ENCODE data around the gene THSD4. TPM values are rescaled to one million over a fixed set of nuclear protein-coding genes. Genes with fewer than 3 reads are reported as not detected.

Gene THSD4
- polyA plus RNA-seq, 1 experiment: 18.8 TPM

- Histone ChIP-seq H3K36me3 (ENCODE audit: control insufficient read depth, insufficient read depth, low read length) (no peaks in the 10 kb centered on the region), H3K4me3 (ENCODE audit: low read depth, low read length) (no peak overlapping the region), H3K27me3 (ENCODE audit: control insufficient read depth, insufficient read depth, low read length) (no peaks in the 10 kb centered on the region)
- DNase-seq (ENCODE audit: low read depth): no peak
- peak; percentile 43 for TF ChIP-seq CTCF (IDR thresholded peaks at IDR 0.05; ENCODE audit: insufficient read depth, low read depth, low read length)
- ChIA-PET POLR2A (no interaction called here), CTCF (interaction anchor here (0.8 to 2.3 kb wide), 6 partner anchors 10 to 147 kb away, joined by 3 to 13 read pairs (median 4); no protein-coding TSS in a partner anchor)
Observed at GRCh38 chr15:71485094-71485693, 369.9 kb downstream of the THSD4 start.

DNA sequence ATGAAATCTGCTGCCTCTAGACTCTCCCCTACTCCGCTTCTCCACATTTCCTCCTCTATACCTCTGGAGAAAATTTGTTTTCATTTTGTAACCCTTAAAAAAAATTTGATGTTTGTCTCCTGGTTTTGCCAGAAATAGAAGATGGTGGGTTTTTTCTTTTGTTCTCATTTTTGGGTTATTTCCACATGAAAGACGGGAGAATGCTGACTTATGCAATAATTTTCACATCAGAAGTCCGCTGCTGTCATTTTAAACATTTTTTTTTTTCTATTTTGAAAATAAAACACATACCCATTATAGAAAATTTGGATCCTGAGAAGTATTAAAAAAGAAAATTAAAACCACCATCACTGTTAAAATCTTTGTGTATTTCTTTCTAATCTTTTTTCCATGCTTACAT, 374.3 kb downstream of the THSD4 start:
- ChIA-PET CTCF (interaction anchor here (1.7 kb wide), 1 partner anchor 26 kb away, joined by 4 read pairs; no protein-coding TSS in a partner anchor), POLR2A (no interaction called here)
- no peak for DNase-seq (ENCODE audit: low read depth)
- no peak for TF ChIP-seq CTCF (IDR thresholded peaks at IDR 0.05; ENCODE audit: insufficient read depth, low read depth, low read length)
- H3K36me3 ChIP-seq (ENCODE audit: control insufficient read depth, insufficient read depth, low read length): no peaks in the 10 kb centered on the region
- no peaks in the 10 kb centered on the region for H3K27me3 ChIP-seq (ENCODE audit: control insufficient read depth, insufficient read depth, low read length)
- H3K4me3 ChIP-seq (ENCODE audit: low read depth, low read length): no peak overlapping the region

GRCh38 chr15:71493526-71493925, 378.3 kb downstream of the THSD4 start:
- ChIA-PET POLR2A (no interaction called here), CTCF (interaction anchor here (1.0 to 1.6 kb wide), 2 partner anchors 10 kb away, joined by 3 read pairs; no protein-coding TSS in a partner anchor)
- Histone ChIP-seq H3K36me3 (ENCODE audit: control insufficient read depth, insufficient read depth, low read length) (no peaks in the 10 kb centered on the region), H3K27me3 (ENCODE audit: control insufficient read depth, insufficient read depth, low read length) (no peaks in the 10 kb centered on the region), H3K4me3 (ENCODE audit: low read depth, low read length) (no peak overlapping the region)
- no peak for DNase-seq (ENCODE audit: low read depth)
- TF ChIP-seq CTCF (IDR thresholded peaks at IDR 0.05; ENCODE audit: insufficient read depth, low read depth, low read length): no peak

DNA sequence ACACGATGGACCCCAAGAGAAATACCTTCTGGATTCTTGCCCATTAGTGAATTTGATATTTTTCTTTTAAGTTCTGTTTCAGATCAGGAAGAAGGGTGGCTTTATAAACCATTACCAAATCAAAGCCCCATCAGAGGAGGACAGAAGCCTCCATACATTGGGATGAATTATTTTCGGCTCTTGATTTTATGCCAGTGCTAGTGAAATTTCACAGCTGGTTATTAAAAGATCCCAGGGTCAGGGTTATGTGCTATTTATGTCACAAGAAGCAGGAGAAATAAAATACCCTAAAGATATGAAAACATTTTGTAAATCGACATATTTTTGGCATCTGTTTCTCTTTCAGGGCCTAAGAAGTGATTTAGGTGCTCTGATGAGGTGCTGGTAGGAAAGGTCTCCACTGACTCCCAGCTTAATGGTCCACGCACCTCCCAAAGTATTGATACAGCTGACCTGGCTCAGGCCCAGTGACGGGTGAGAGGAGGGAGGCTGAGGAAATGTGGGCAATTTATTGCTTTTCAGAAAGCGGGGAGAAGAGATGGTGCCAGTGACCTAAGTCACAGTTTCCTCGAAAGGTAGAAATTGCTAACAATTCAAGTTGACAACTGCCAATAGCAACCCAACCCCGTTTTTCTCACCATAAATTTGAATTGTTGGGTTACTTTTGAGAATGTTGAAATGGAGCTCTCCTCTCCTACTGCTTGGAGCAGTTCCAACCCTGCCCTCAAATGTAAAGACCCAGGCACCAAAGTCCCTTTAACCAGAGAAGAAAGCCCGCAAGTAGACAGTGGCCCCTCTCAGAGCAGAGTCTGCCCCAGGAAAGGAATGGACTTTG, 379.5 kb downstream of the THSD4 start:
- no peak overlapping the region for H3K4me3 ChIP-seq (ENCODE audit: low read depth, low read length)
- no peak for TF ChIP-seq CTCF (IDR thresholded peaks at IDR 0.05; ENCODE audit: insufficient read depth, low read depth, low read length)
- H3K36me3 ChIP-seq (ENCODE audit: control insufficient read depth, insufficient read depth, low read length): no peaks in the 10 kb centered on the region
- DNase-seq (ENCODE audit: low read depth): no peak
- H3K27me3 ChIP-seq (ENCODE audit: control insufficient read depth, insufficient read depth, low read length): no peaks in the 10 kb centered on the region
- ChIA-PET CTCF (interaction anchor here (1.6 to 2.5 kb wide), 2 partner anchors 9 to 11 kb away, joined by 3 to 13 read pairs; no protein-coding TSS in a partner anchor), POLR2A (no interaction called here)

GRCh38 chr15:71495398-71495780, 380.1 kb downstream of the THSD4 start:
- no peak for DNase-seq (ENCODE audit: low read depth)
- ChIA-PET CTCF (interaction anchor here (1.6 to 2.5 kb wide), 2 partner anchors 10 to 11 kb away, joined by 3 to 13 read pairs; no protein-coding TSS in a partner anchor), POLR2A (no interaction called here)
- Histone ChIP-seq H3K4me3 (ENCODE audit: low read depth, low read length) (no peak overlapping the region), H3K36me3 (ENCODE audit: control insufficient read depth, insufficient read depth, low read length) (no peaks in the 10 kb centered on the region), H3K27me3 (ENCODE audit: control insufficient read depth, insufficient read depth, low read length) (no peaks in the 10 kb centered on the region)
- TF ChIP-seq CTCF (IDR thresholded peaks at IDR 0.05; ENCODE audit: insufficient read depth, low read depth, low read length): no peak

Measured in BJ (cell line).